AML-193 (cell line): ENCODE measurements around the gene CTDSP2.
"Not testable (repeated sequence)": the region's sequence is repeated elsewhere in the genome, so short reads cannot be mapped to it uniquely, and the experiment has no call there.

ENCODE experiments used
- DNase-seq, 2 experiments: peaks; one replicate each; lab custom pipeline; 2025; lab: John Stamatoyannopoulos, UW

CTDSP2 gene

DNA sequence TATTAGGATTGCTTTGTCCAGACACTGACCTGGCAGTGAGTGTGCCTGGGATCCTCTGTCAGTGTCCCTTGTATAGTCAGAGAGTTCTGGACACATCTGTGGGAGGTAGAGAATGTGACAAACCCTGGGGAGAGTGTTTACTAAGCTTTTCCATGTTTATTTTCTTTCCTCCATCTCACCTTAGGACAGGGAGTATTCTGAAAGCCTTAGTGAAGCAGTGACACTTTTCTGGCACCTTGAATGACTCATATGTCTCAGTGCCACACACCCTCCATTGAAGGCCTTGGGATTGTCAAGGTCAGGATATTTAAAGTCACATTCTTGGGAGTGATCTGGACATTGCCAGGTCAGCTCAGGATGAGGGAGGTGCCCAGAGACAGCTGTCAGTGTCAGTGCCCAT, 34.9 kb upstream of the CTDSP2 start:
- DNase-seq: no peak

DNA sequence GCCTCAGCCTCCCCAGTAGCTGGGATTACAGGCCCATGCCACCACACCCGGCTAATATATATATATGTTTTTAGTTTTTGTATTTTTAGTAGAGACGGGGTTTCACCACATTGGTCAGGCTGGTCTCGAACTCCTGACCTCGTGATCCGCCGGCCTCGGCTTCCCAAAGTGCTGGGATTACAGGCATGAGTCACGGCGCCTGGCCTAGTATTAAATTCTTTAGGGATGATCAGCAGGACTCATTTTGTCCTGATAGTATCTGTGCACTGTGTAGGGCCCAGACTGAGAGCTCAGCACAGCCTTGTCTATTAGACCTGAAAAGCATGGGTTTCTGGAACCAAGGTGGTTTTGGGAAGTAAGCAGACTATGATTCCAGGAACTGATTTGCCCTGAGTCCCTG, 34.5 kb upstream of the CTDSP2 start:
- not testable (repeated sequence) for DNase-seq

DNA sequence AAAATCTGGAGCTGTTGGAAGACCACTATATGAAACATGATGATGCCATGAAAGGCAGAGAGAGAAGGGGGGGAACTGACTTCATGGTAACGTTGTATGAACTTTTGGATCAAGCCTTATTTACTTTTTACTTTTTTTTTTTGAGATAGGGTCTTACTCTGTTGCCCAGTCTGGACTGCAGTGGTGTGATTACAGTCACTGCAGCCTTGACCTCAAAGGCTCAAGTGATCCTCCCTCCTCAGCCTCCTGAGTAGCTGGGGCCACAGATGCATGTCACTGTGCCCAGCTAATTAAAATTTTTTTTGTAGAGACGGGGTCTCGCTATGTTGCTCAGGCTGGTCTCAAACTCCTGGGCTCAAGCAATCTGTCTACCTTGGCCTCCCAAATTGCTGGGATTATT, 31.3 kb upstream of the CTDSP2 start:
- no peak for DNase-seq

DNA sequence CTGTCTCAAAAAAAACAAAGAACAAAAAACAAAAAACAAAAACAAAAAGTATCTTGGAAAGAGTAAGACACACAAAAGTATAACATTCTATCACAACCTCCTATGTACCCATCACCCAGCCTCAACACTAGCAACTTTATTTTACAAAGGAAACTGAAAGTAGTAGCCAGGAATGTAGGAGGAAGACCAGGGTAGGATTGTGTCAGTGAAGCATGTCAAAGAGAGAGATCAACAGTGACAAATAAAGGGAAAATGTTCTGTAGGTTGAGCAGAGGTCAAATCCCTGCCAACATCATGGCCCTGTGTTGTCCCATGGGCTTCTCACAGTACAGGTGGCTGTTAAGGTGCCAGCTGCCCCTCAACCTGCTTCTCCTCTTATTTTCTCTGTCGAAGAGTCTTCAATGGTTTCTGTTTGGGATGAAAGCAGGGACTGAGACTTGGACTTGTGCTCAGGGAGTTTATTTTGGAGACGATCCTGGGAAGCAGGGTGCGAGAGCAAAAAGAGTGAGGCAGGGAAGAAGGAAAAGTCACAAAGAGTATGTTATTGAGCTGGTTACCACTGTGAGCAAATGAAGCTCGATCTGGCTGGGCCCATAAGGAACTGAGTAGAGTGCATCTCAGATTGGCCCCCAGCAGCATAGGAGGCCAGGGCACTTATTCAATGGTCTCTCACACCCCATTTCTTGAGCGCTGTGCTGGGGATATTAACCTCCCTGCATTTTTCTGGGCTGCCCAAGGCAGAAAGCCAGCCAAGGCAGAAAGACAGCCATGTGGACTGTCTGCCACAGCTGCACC, 29.4 kb upstream of the CTDSP2 start:
- DNase-seq: no peak

DNA sequence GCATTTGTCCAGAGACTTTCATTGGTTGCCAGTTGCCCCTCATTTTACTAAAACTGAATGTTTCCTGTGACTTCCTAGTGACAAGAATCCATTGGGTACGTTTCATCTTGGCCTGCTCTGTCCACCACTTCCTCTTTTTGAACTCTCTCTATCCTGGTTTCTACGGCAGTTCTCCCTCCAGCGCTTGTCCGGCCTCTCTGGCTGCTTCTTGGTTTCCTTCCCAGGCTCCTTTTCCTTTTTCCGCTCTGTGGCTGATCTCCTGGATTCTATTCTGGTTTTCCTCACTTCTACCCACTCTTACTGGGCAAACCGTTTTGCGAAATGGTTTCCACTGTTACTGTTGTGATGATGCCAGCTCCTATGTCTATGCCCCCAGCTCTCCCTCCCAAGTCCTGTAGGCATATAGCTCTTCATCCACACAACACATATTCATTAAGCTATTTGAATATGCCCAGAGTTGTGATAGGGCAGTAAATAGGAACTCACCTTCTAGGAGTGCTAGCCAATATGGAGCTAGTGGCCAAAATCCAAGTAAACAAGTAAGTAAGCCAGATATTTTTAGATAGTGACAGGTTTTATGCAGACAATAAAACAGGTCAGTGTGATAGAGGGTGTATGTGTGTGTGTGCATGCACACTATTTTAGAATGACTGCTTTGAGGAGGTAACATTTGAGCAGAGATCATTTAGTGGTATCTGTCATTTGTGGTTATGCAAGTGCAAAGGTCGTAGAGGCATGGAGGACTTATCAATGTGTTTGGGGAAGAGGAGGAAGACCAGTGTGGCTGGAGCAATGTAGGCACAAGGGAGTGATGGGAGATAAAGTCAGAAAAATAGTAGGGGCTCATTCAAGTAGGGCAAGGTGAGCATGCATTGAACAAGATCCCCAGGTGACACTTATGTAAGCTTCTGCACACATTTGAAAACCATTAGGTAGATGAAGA, 27.9 kb upstream of the CTDSP2 start:
- peak in 1 of 2 experiments; percentile 5 for DNase-seq

DNA sequence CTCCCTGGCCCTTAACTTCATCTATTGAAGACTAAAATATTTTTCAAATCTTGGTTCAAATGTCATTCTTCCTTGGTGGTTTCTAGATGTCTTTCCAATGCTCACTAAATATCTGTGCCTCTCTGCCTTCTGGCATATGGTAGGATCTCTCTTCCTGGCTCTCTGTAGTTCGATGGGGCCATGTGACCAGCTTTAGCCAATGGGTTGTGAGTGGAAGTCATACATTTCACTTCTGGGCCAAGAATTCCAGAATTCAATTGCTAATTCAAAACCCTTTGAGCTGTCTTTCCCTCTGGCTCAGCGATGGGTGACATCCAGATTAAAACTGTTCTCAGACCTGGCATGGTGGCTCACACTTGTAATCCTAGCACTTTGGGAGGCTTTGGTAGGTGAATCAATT, 25.8 kb upstream of the CTDSP2 start:
- DNase-seq: no peak

DNA sequence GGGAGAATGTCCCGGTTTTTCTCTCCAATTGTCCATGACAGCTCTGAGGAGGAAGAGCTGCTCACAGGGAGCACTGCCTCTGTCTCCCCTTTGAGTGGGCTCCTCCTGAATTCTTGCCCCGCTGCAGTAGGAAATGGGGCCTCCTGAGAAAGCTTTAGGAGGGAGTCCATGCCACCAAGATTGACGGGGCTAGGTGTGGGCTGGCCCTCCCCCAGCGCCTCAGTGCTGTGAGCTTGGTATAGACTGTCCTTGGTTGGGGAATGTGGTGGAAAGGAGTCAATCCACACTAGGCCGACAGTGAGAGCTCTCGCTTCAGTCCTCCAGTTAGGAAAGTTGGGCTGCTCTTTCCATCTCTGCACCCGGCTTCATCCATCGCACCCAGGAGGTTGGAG, 23.4 kb upstream of the CTDSP2 start:
- no peak for DNase-seq

DNA sequence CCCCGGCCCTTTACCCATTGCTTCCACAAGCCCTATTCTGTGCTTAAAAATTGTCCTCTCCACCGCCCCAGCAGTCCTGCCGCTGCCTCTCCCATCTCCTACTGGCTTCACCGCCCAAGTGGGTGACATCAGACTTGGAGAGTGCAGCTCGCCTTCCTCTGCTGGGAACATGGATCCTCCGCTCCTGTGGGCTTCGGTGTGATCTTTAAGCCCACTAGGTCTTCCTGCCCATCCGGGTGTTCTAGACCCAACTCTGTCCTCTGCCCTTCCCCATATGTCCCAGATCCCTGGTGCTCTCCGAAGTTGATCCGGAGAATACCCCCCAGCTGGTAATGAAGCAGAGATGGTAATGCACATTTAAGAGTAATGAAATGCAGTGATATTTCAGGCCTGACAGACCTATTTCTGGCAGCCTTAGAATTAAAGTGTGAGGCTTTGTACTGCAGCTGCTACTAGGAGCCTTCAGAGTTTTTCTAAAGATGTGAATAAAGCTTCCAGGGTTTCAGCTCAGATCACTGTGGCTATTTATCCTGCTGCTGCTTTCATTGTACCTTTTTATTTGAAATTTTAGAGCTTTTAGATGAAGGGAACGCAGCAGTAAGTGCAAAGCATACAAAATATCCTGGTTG, 22.9 kb upstream of the CTDSP2 start:
- no peak for DNase-seq

DNA sequence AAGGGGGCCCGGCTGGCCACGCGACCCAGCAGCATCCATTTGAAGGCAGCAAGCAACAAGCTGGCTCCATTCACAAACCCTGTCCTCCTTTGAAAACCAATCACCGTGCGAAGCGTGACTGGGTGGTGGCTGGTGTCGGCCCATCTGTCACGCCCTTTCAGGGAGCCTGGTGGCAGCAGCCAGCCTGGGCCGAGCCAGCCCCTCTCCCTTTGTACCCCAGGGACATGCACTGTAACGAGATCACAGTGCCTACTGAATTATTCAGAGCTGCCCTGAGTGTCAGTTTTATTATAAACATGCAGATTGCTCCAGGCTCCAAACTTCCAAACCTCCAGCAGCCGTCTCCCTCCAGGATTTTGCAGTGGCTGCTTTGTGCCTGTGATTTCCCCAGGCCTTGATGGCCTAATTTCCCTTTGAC, 22.3 kb upstream of the CTDSP2 start:
- no peak for DNase-seq

DNA sequence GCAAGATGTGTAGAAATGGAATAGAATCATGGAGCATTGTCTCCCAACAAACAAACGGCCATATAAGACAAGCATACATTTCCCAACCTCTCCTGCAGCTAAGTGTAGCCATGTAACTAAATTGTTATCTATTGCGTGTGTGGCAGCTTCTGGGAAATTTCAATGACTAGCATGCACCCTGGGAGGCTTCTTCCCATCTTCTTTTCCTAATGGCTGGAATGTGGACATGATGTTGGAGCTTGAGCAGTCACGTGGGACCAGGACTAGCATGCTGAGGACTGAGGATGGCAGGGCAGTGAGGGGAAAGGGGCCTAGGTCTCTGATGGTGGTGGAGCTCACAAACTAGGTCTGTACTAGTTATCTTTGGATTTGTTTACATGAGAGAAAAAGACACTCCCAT, 21.7 kb upstream of the CTDSP2 start:
- DNase-seq: no peak

DNA sequence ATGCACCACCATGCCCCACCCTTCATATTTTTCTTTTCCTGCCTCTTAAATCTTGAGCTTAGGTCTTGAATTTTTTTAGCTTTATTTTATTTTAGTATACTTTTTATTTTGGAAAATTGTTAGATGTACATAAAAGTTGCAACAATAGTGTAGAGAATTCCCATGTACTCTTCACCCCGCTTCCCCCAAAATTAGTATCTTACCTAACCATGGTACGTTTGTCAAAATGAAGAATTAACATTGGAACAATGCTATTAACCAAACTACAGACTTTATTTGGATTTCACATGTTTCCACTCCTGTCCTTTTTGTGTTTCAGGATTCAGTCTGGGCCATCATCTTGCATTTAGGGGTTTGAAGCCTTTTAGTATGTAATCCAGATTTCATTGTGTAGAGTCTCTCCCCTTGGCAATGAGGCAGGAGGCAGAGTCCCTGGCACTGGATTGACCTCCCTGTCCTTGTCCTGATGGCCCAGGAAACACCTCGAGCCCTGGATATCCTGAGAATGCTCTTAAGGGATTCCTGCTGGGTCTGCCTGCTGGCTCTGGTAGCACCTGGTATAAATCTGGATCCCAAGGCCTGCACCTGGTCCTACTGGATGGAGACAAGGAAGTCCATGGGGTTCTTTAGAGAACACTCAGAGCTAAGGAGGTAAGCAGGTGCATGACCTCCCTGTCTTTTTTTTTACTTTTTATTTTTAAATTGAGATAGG, 19.9 kb upstream of the CTDSP2 start:
- DNase-seq: no peak

DNA sequence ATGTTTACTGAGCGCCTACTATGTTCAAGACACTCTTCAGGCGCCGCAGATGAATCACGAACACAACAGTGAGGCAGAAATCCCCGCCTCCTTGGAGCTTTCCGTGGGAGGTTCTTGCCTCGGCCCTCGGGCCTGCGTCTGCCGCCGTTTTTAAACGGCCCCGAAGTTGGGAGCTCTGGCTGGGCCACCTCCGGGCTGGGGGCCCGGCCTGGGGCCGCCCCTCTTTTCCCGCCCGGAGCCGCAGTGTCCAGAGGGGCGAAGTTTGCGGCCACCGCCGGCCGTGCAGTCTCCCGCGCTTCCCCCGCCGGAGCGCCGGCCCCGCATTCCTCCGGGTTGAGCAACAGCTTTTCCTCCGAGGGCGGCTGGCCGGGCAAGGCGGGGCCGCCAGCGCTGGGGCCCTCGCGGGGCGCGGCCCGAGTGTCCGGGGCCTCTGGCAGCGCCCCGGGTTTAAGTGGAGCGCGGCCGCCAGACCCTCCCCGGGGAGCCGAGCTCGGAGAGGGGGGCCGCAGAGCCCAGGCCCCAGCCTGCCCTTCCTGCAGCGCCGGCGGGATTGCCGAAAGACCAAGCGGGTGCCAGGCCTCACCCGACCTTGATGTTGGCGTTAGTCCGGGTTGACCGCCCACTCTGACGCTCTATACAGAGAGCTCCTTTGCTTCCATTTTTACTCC, 18.7 kb upstream of the CTDSP2 start:
- DNase-seq: peak; percentile 24 to 35

DNA sequence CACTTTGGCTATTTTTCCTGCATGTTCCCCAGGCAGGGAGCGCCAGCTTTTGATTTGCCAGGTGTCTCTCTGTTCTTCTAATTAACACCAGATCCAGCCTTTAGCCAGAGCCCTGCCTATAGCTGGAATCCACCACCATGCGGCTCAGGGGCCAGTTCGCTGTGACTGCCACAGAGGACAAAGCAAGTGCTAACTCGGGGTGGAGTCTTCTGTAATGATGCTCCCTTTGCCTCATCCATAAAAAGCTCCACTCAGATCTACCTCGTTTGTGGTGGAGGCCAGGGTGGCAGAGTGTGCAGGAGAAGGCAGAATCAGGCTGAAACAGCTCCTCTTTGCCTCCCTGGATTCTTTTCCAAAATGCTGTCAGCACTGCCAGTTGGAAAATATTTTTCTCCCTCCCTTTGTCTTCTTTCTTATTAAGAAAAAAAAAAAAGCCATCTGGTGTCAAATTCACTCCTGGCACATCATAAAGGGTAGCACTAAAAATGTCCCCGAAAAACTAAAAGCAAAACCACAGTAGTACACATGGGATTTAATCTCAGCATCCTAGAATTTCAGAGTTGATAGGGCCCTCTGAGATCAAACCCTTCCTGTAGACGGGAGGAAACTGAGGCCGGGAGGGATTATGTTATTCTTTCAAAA, 18.0 kb upstream of the CTDSP2 start:
- no peak for DNase-seq

DNA sequence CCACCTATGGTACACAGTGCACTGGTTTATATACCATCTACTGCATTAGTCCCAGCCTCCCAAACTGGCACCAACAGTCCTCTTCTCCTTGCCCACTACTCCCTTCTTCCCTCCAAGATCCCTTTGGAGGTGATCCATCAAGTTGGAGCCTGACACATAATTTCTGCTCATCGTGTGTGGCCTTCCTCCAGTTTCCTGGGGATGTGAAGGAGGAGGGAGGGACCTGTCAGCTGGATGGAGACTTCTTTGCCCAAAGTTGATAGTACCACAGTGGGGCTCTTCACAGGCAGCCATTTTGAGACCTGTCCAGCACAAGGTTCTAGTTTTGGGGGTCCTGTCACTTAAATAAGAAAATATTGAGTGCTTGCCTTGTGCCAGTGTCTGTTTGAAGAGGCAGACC, 17.1 kb upstream of the CTDSP2 start:
- no peak for DNase-seq

DNA sequence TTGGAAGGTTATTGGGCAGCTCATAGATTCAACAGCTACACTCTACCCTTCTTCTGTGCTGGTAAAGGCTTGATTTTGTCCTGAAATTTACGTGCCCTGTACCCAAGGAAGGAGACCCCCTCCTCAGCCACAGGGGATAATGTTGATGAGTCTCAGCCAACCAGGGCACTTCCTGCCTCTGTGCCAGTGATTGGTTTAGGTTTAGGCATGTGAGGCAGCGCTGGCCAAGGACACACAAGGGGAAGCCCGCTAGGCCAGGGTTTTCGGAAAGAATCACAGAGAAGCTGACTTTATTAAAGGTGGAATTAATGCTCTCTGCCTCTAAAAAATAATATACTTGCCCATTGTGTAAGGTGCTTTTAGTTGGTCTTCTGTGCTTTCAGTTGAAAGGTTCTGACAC, 15.4 kb upstream of the CTDSP2 start:
- no peak for DNase-seq

DNA sequence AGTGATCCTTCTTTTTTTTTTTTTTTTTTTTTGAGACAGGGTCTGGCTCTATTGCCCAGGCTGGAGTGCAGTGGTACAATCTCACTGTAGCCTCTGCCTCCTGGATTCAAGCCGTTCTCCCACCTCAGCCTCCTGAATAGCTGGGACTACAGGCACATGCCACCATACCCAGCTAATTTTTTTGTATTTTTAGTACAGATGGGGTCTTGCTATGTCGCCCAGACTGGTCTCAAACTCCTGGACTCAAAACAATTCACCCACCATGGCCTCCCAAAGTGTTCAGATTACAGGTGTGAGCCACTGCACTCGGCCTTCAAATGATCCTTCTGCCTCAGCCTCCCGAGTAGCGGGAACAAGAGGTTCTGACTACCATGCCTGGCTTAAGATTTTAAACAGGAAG, 14.4 kb upstream of the CTDSP2 start:
- not testable (repeated sequence) for DNase-seq

DNA sequence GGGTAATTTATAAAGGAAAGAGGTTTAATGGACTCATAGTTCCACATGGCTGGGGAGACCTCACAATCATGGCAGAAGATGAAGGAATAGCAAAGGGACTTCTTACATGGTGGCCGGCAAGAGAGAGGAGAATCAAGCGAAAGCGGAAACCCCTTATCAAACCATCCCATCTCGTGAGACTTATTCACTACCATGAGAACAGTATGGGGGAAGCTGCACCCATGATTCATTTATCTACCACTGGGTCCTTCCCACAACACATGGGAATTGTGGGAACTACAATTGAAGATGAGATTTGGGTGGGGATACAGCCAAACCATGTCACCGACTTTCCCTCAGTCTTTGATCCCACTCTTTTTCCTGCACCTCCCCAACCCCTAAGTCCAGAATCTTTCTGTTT, 12.6 kb upstream of the CTDSP2 start:
- DNase-seq: no peak

DNA sequence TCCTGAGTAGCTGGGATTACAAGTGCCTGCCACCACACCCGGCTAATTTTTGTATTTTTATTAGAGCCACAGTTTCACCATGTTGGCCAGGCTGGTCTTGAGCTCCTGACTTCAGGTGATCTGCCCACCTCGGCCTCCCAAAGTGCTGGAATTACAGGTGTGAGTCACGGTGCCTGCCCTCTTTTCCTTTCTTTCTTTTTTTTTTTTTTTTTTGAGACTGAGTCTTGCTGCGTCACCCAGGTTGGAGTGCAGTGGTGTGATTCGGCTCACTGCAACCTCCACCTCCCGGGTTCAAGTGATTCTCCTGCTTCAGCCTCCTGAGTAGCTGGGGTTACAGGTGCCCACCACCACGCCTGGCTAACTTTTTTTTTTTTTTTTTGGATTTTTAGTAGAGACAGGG, 11.6 kb upstream of the CTDSP2 start:
- not testable (repeated sequence) for DNase-seq

DNA sequence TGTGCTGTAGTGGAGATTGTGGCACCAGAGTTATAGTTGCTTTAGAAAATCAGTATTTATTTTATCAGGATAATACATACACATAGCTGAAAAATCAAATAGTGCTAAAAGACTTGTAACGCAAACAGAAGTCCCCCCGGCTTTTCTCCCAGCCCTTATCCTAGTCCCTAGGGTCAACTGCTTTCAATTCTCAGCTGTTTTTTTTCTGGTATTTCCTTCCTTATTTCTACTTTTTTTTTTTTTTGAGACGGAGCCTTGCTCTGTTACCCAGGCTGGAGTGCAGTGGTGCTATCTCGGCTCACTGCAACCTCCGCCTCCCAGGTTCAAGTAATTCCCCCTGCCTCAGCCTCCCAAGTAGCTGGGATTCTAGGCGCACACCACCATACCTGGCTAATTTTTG, 8.4 kb upstream of the CTDSP2 start:
- no peak for DNase-seq

DNA sequence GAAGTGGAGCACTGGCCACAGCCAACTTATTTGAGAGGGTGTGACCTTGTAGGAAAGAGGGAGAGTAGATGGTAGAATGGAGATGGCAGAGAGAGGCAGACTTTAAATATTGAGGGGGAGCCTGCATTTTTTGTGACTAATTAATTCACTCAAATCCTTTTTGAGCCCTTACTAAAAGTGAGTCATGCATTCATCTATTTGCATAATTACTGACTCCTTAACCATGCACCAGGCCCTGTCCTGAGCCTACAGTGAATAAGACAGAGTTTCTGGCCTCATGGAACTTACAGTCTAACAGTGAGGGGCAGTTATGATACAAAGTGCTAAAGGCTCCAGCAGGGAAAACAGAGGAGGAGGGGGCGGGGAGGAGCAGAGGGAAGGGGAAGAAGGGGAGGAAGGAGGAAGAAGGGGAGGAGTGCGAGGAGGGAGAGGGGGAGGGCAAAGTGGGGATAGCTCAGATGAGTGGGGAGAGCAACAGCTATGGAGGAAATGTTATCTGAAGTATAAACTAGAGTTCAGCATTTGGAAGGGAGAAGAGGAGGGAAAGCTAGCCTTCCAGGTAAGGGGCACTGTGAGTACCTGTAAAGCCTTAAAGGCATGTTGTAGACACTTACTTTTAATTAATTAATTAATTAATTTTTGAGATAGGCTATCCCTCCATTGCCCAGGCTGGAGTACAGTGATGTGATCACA, 7.5 kb upstream of the CTDSP2 start:
- DNase-seq: no peak
